K562 (cell line): ENCODE results near the gene POLR2L. TPM values are rescaled to one million over a fixed set of nuclear protein-coding genes. Genes with fewer than 3 reads are reported as not detected.

Source experiments
- ATAC-seq: fragments of 200-7000 bp; cut with Tn5 transposase; 3 replicates; pipeline ENCODE4 v1.9.1; 2020; ENCODE audit warnings: moderate library complexity
- BruUV-seq: library from RNA; stranded (reverse); fragments of 400-500 nt; replicated peaks from 2 replicates; lab custom pipeline; 2021; lab: Mats Ljungman, UMichigan
- CTCF ChIA-PET: fragments of 300-600 bp; formaldehyde crosslinking; extraction: SDS; loops from one replicate; lab custom pipeline; 2021; ENCODE audit warnings: low intra/inter-chr PET ratio; lab: Yijun Ruan, JAX
- POLR2A ChIA-PET: fragments of 300-600, 350-650 bp; sonication (Branson Sonifier 250); formaldehyde crosslinking; extraction: SDS; loops from one replicate; lab custom pipeline; 2021; ENCODE audit warnings: antibody characterized with exemption, inconsistent platforms; lab: Yijun Ruan, JAX
- DNase-seq, 4 experiments: peaks; one replicate each; pipeline versions ENCODE4 v3.0.0 to v3.0.0-alpha.2; 2011 to 2018; ENCODE audit warnings: low spot score in 3 of 4, mixed read lengths in 3 of 4; ENCODE audit errors: extremely low read depth in 1 of 4
- FAIRE-seq: peaks from 2 replicates; lab custom pipeline; 2011; peaks lifted over from hg19 to GRCh38; lab: Jason Lieb, UNC
- H2AFZ ChIP-seq: 2 replicates; pipeline ENCODE4 v1.6.0; 2011; ENCODE audit warnings: low read depth, low read length, control low read depth, inconsistent platforms
- H3K27ac ChIP-seq: fragments of 200-600 bp; 3 replicates; pipeline ENCODE4 v1.8.0; 2011; ENCODE audit warnings: low read depth, mild to moderate bottlenecking, control low read depth, inconsistent platforms, low read length, moderate library complexity, mixed read lengths; ENCODE audit errors: extremely low read depth
- H3K27me3 ChIP-seq, 2 experiments: fragments of 300-600 bp in 1 of 2; 2 replicates in 1 of 2; 3 replicates in 1 of 2; pipeline versions ENCODE4 v1.6.0 to v1.8.0; 2011; ENCODE audit warnings: inconsistent platforms in 2 of 2, low read length in 2 of 2, mild to moderate bottlenecking in 1 of 2, mixed read lengths in 1 of 2, moderate library complexity in 1 of 2; ENCODE audit not compliant: control insufficient read depth in 2 of 2, insufficient read depth in 2 of 2
- H3K36me3 ChIP-seq: fragments of 300-600 bp; 3 replicates; pipeline ENCODE4 v1.8.0; 2011; ENCODE audit warnings: mild to moderate bottlenecking, low read length, inconsistent platforms; ENCODE audit not compliant: control insufficient read depth, insufficient read depth
- H3K4me1 ChIP-seq, 2 experiments: fragments of 200-600 bp in 1 of 2; replicated peaks in 1 of 2; 2 replicates in 1 of 2; 3 replicates in 1 of 2; pipeline versions ENCODE4 v1.5.1 to v1.8.0; 2011; ENCODE audit warnings: inconsistent platforms in 2 of 2, low read length in 2 of 2, mild to moderate bottlenecking in 1 of 2, mixed read lengths in 1 of 2, moderate library complexity in 1 of 2; ENCODE audit not compliant: control insufficient read depth in 2 of 2, insufficient read depth in 2 of 2
- H3K4me2 ChIP-seq: 2 replicates; pipeline ENCODE4 v1.6.1; 2011; ENCODE audit warnings: low read length, control low read depth, inconsistent platforms, mixed read lengths; ENCODE audit not compliant: insufficient read depth
- H3K4me3 ChIP-seq: fragments of 200-600 bp; sonication (generic), shearing (Covaris generic); 2 replicates; pipeline ENCODE4 v1.5.1; 2016; ENCODE audit warnings: control low read depth, inconsistent platforms
- H3K79me2 ChIP-seq: fragments of 200-600 bp; 3 replicates; pipeline ENCODE4 v1.8.0; 2011; ENCODE audit warnings: low read length, inconsistent platforms; ENCODE audit not compliant: control insufficient read depth, insufficient read depth
- H3K9ac ChIP-seq, 2 experiments: 2 replicates each; pipeline versions ENCODE4 v1.6.0 to v1.6.1; 2011; ENCODE audit warnings: low read depth in 2 of 2, low read length in 2 of 2, control low read depth in 1 of 2, inconsistent platforms in 1 of 2, mild to moderate bottlenecking in 1 of 2, mixed read lengths in 1 of 2; ENCODE audit not compliant: insufficient read depth in 1 of 2
- H3K9me1 ChIP-seq: one replicate; pipeline ENCODE4 v1.6.0; 2011; ENCODE audit warnings: inconsistent platforms, mild to moderate bottlenecking, low read length, moderate library complexity; ENCODE audit not compliant: control insufficient read depth, insufficient read depth
- H3K9me3 ChIP-seq: replicated peaks from 2 replicates; pipeline ENCODE4 v1.5.1; 2011; ENCODE audit warnings: low read depth, low read length, inconsistent platforms; ENCODE audit not compliant: control insufficient read depth, insufficient read depth
- H4K20me1 ChIP-seq: replicated peaks from 2 replicates; pipeline ENCODE4 v1.6.1; 2011; ENCODE audit warnings: low read length, inconsistent platforms, mixed read lengths; ENCODE audit not compliant: control insufficient read depth, insufficient read depth
- GMEB1 ChIP-seq: fragments of 250-450 bp; sonication (Bioruptor Pico); IDR thresholded peaks from 2 replicates; pipeline ENCODE4 v1.4.0; 2020; ENCODE audit warnings: mild to moderate bottlenecking
- HDAC6 ChIP-seq: IDR thresholded peaks from 2 replicates; pipeline ENCODE4 v1.6.1; 2012; ENCODE audit warnings: low read depth, mild to moderate bottlenecking, control low read depth, inconsistent platforms, low read length, moderate library complexity
- HES1 ChIP-seq: fragments of 450-650 bp; IDR thresholded peaks from 2 replicates; pipeline ENCODE4 v1.6.1; 2016; ENCODE audit warnings: low read depth, mild to moderate bottlenecking, moderate library complexity
- HMGN3 ChIP-seq: IDR thresholded peaks from 2 replicates; pipeline ENCODE4 v1.6.1; 2011; ENCODE audit warnings: borderline replicate concordance, low read depth, mild to moderate bottlenecking, mixed read lengths, low read length; ENCODE audit not compliant: insufficient read length; ENCODE audit errors: extremely low read depth
- NRF1 ChIP-seq, 2 experiments: fragments of 450-650 bp; IDR thresholded peaks in 1 of 2; conservative IDR thresholded peaks in 1 of 2; 2 replicates each; pipeline ENCODE4 v1.6.1; 2014; ENCODE audit warnings: mild to moderate bottlenecking in 2 of 2
- POLR2G ChIP-seq: fragments of 200-400 bp; formaldehyde crosslinking; IDR thresholded peaks from 2 replicates; pipeline ENCODE4 v1.6.1; 2017; ENCODE audit warnings: low read depth, mild to moderate bottlenecking, antibody characterized with exemption, low read length, moderate library complexity
- RBFOX2 ChIP-seq: fragments of 200-400 bp; formaldehyde crosslinking; IDR thresholded peaks from 2 replicates; pipeline ENCODE4 v1.6.1; 2017; ENCODE audit warnings: low read depth, mild to moderate bottlenecking, low read length, moderate library complexity
- SIN3B ChIP-seq: fragments of 450-650 bp; IDR thresholded peaks from 2 replicates; pipeline ENCODE4 v1.6.1; 2017; ENCODE audit warnings: low read depth, mild to moderate bottlenecking, moderate library complexity
- SMARCB1 ChIP-seq: IDR thresholded peaks from 2 replicates; pipeline ENCODE4 v1.6.1; 2011; ENCODE audit warnings: improper control_type of control experiment, low read depth; ENCODE audit not compliant: insufficient read length
- ZBTB7A ChIP-seq: IDR thresholded peaks from 2 replicates; pipeline ENCODE4 v1.6.1; 2011; ENCODE audit warnings: low read depth, mild to moderate bottlenecking, low read length, moderate library complexity, borderline replicate concordance; ENCODE audit not compliant: control insufficient read depth
- ZFP36 ChIP-seq: fragments of 150-350 bp; IDR thresholded peaks from 2 replicates; pipeline ENCODE4 v1.6.1; 2018; ENCODE audit warnings: low read length, low read depth; ENCODE audit not compliant: partially characterized antibody
- WGBS: fragments of 100-300 bp; shearing (Covaris generic); methylation state at CpG from one replicate; pipeline ENCODE4 v1.1.6; 2016; ENCODE audit warnings: low coverage, mixed read lengths; ENCODE audit not compliant: insufficient coverage; ENCODE audit errors: missing lambda C conversion rate; 5-methylcytosine and 5-hydroxymethylcytosine counted together
- in situ Hi-C: fragments of 300-500 bp; cut with MboI; formaldehyde crosslinking; loops from 4 replicates; pipeline ENCODE4 v1.15.0; 2018; ENCODE audit warnings: inconsistent platforms, mixed read lengths
- intact Hi-C: fragments of 100-400 bp; cut with micrococcal nuclease; formaldehyde crosslinking; loops from 2 replicates; pipeline ENCODE4 v1.14.2; 2022
- polyA plus RNA-seq, 8 experiments: library from polyadenylated mRNA; depleted of rRNA in 4 of 8; stranded (reverse) in 5 of 8; unstranded in 3 of 8; fragments of >200 nt; fragmentation: Nextera tagmentation in 2 of 8; fragmentation: Illumina TruSeq in 1 of 8; extraction: Ambion mirVana in 2 of 8; extraction: Trizol in 1 of 8; gene quantifications; 2 replicates each; pipeline versions ENCODE4 v1.2.1 to v1.2.3, GENCODE V29; 2011 to 2014; ENCODE audit warnings: inconsistent platforms in 1 of 8, missing spikeins in 1 of 8
- total RNA-seq, 7 experiments: library from RNA; depleted of rRNA in 6 of 7; stranded (reverse); fragments of >200 nt in 6 of 7; fragmentation: Illumina TruSeq in 2 of 7; extraction: Trizol in 2 of 7; gene quantifications; 2 replicates each; pipeline versions ENCODE4 v1.2.1 to v1.2.3, GENCODE V29; 2011 to 2021; ENCODE audit warnings: low replicate concordance in 1 of 7

The POLR2L gene
- total and polyA plus RNA-seq, 9 of the 15 experiments (the other 6 are each of a cell fraction or from before 2014, with no cell fraction given), result 38.3 to 688 (median 108) TPM

GRCh38 chr11:862696-863022 is 20.3 kb upstream of the POLR2L start:
- Histone ChIP-seq H3K9me1 (peaks cover 5% of the 10 kb centered on the region), H3K9ac (peak overlapping the region in 1 of 2 experiments; percentile 33; a peak in 2 of 4 replicates), H3K27ac (no peak overlapping the region), H4K20me1 (peaks cover 20% of the 10 kb centered on the region), H3K27me3 (no peaks in the 10 kb centered on the region), H3K4me2 (no peak overlapping the region), H3K4me1 (peaks cover 14 to 97% of the 10 kb centered on the region in 2 experiments), H2AFZ (no peak overlapping the region), H3K36me3 (peaks cover 5% of the 10 kb centered on the region; the same call in 1 of the 3 replicates), H3K79me2 (no peaks in the 10 kb centered on the region), H3K9me3 (no peaks in the 10 kb centered on the region), H3K4me3 (no peak overlapping the region)
- intact Hi-C loops, result no loop called here
- no peak for DNase-seq
- in situ Hi-C loops, result no loop called here
- ChIA-PET POLR2A (interaction anchor here (0.7 kb wide), 1 partner anchor 20 kb away, joined by 6 read pairs; the partner anchor contains the start of genes POLR2L and TSPAN4), CTCF (no interaction called here)
- BruUV-seq, result no TSS peak
- no peak for TF ChIP-seq ZFP36
- peak; percentile 49 for TF ChIP-seq POLR2G
- 85% methylated on average over 5 of the region's 12 CpGs for WGBS
- no peak for ATAC-seq
- FAIRE-seq, result no peak

- no peak overlapping the region for H3K4me3 ChIP-seq
- DNase-seq (peak; percentile 84 to 88 (median 85)), FAIRE-seq (peak; percentile 90), ATAC-seq (peak; percentile 87)
- CTCF ChIA-PET, result no interaction called here
- H3K36me3 ChIP-seq, result peaks cover 5% of the 10 kb centered on the region; the same call in 1 of the 3 replicates
- H4K20me1 ChIP-seq, result peaks cover 20% of the 10 kb centered on the region
- peaks cover 5% of the 10 kb centered on the region for H3K9me1 ChIP-seq
- no peak overlapping the region for H2AFZ ChIP-seq
- H3K4me2 ChIP-seq, result peak overlapping the region; percentile 27
- no peaks in the 10 kb centered on the region for H3K9me3 ChIP-seq
- intact Hi-C loops (no loop called here), in situ Hi-C loops (no loop called here)
- H3K27me3 ChIP-seq, result no peaks in the 10 kb centered on the region
- POLR2A ChIA-PET, result interaction anchor here (0.7 to 1.1 kb wide), 2 partner anchors 14 to 20 kb away, joined by 4 to 6 read pairs; partner anchors contain the start of genes POLR2L and TSPAN4
- no peak overlapping the region for H3K27ac ChIP-seq
- 28% methylated on average over 17 of the region's 20 CpGs for WGBS
- BruUV-seq, result no TSS peak
- peaks cover 14 to 95% of the 10 kb centered on the region in 2 experiments for H3K4me1 ChIP-seq
- H3K79me2 ChIP-seq, result no peaks in the 10 kb centered on the region
- peak overlapping the region in 1 of 2 experiments; percentile 33; a peak in 2 of 4 replicates for H3K9ac ChIP-seq
- TF ChIP-seq HMGN3 (peak; percentile 17), RBFOX2 (peak; percentile 32; the same call in 1 of the 2 replicates), NRF1 (conservative IDR thresholded peaks at IDR 0.05 in 1 of 2, IDR thresholded peaks at IDR 0.05 in 1 of 2) (peak; percentile 66 to 73), SIN3B (0 out of 2 replicates have a peak, but pooled peaks have one; percentile 11), HES1 (no peak), ZBTB7A (0 out of 2 replicates have a peak, but pooled peaks have one; percentile 20), GMEB1 (CRISPR knock-in tag) (no peak), HDAC6 (no peak), SMARCB1 (no peak)
Observed at GRCh38 chr11:862081-862661, 19.8 kb upstream of the POLR2L start.
